CD14-positive monocyte (primary cell): Measurements from ENCODE around the gene DPP6. TPM values are rescaled to one million over a fixed set of nuclear protein-coding genes. Genes with fewer than 3 reads are reported as not detected.

ENCODE experiments used
- DNase-seq, 3 donors: peaks; one replicate each; pipeline ENCODE4 v3.0.0-alpha.2; 2011 to 2022
- H2AFZ ChIP-seq: 2 replicates; pipeline ENCODE4 v1.6.0; 2012; ENCODE audit warnings: mild to moderate bottlenecking, low read depth, low read length, inconsistent platforms; ENCODE audit not compliant: insufficient read depth, poor library complexity, severe bottlenecking
- H3K27ac ChIP-seq, 2 donors: 1 replicate in 1 of 2; 2 replicates in 1 of 2; pipeline ENCODE4 v1.5.1; 2012 to 2013; ENCODE audit warnings: low read length in 2 of 2, control low read depth in 1 of 2, inconsistent platforms in 1 of 2, low read depth in 1 of 2, mild to moderate bottlenecking in 1 of 2
- H3K27me3 ChIP-seq, 2 donors: one replicate each; pipeline versions ENCODE4 v1.6.0 to v1.6.1; 2011 to 2013; ENCODE audit warnings: low read length in 2 of 2; ENCODE audit not compliant: control insufficient read depth in 2 of 2, insufficient read depth in 2 of 2
- H3K36me3 ChIP-seq, 2 donors: replicated peaks in 1 of 2; 1 replicate in 1 of 2; 2 replicates in 1 of 2; pipeline versions ENCODE4 v1.5.1 to v1.6.1; 2012 to 2013; ENCODE audit warnings: low read length in 2 of 2, control low read depth in 1 of 2, inconsistent platforms in 1 of 2, mild to moderate bottlenecking in 1 of 2; ENCODE audit not compliant: insufficient read depth in 2 of 2, control insufficient read depth in 1 of 2
- H3K4me1 ChIP-seq, 2 donors: 1 replicate in 1 of 2; 2 replicates in 1 of 2; pipeline versions ENCODE4 v1.5.1 to v1.6.1; 2012 to 2013; ENCODE audit warnings: low read length in 2 of 2, control low read depth in 1 of 2, inconsistent platforms in 1 of 2, mild to moderate bottlenecking in 1 of 2, moderate library complexity in 1 of 2; ENCODE audit not compliant: insufficient read depth in 2 of 2, control insufficient read depth in 1 of 2
- H3K4me2 ChIP-seq: replicated peaks from 2 replicates; pipeline ENCODE3; 2012; ENCODE audit warnings: low read length, moderate library complexity, mild to moderate bottlenecking; ENCODE audit not compliant: poor library complexity, severe bottlenecking; ENCODE audit errors: extremely low read depth
- H3K4me3 ChIP-seq, 3 experiments: fragments of 200-600 bp in 1 of 3; sonication (generic) in 1 of 3; replicated peaks in 1 of 3; 1 replicate in 2 of 3; 2 replicates in 1 of 3; pipeline ENCODE4 v1.5.1; 2011 to 2013; ENCODE audit warnings: low read length in 3 of 3, mild to moderate bottlenecking in 3 of 3, control low read depth in 2 of 3, low read depth in 2 of 3, inconsistent platforms in 1 of 3, moderate library complexity in 1 of 3
- H3K79me2 ChIP-seq: 2 replicates; pipeline ENCODE4 v1.6.0; 2012; ENCODE audit warnings: mild to moderate bottlenecking, control low read depth, inconsistent platforms, low read length, moderate library complexity; ENCODE audit not compliant: insufficient read depth
- H3K9ac ChIP-seq: 2 replicates; pipeline ENCODE4 v1.6.0; 2017; ENCODE audit warnings: low read length, mild to moderate bottlenecking; ENCODE audit not compliant: insufficient read depth, poor library complexity, severe bottlenecking
- H3K9me3 ChIP-seq, 2 donors: replicated peaks in 1 of 2; 1 replicate in 1 of 2; 2 replicates in 1 of 2; pipeline versions ENCODE4 v1.5.1 to v1.6.1; 2012 to 2013; ENCODE audit warnings: low read length in 2 of 2, control low read depth in 1 of 2; ENCODE audit not compliant: control insufficient read depth in 1 of 2, insufficient read depth in 1 of 2
- H4K20me1 ChIP-seq: 2 replicates; pipeline ENCODE4 v1.6.0; 2012; ENCODE audit warnings: mild to moderate bottlenecking, low read length, control low read depth, moderate library complexity; ENCODE audit not compliant: insufficient read depth
- H3K27ac Mint-ChIP-seq, 7 donors: one replicate each; pipeline ENCODE4 v1.8.0; 2020; ENCODE audit warnings: mild to moderate bottlenecking in 7 of 7, mixed read lengths in 7 of 7, moderate library complexity in 6 of 7, inconsistent platforms in 2 of 7
- H3K27me3 Mint-ChIP-seq, 3 donors: one replicate each; pipeline ENCODE4 v1.8.0; 2021 to 2022; ENCODE audit warnings: low read depth in 3 of 3, mild to moderate bottlenecking in 3 of 3, mixed read lengths in 3 of 3, moderate library complexity in 3 of 3, inconsistent platforms in 1 of 3
- H3K36me3 Mint-ChIP-seq, 2 donors: one replicate each; pipeline ENCODE4 v1.8.0; 2020; ENCODE audit warnings: mixed read lengths in 2 of 2, inconsistent platforms in 1 of 2, mild to moderate bottlenecking in 1 of 2
- H3K4me1 Mint-ChIP-seq: one replicate; pipeline ENCODE4 v1.8.0; 2020; ENCODE audit warnings: mild to moderate bottlenecking, mixed read lengths
- H3K4me3 Mint-ChIP-seq, 2 donors: one replicate each; pipeline ENCODE4 v1.8.0; 2020; ENCODE audit warnings: mild to moderate bottlenecking in 2 of 2, mixed read lengths in 2 of 2, moderate library complexity in 1 of 2
- H3K9me3 Mint-ChIP-seq, 7 donors: one replicate each; pipeline ENCODE4 v1.8.0; 2020 to 2022; ENCODE audit warnings: mixed read lengths in 7 of 7, mild to moderate bottlenecking in 6 of 7, moderate library complexity in 6 of 7, inconsistent platforms in 2 of 7
- CTCF ChIP-seq: fragments of 200-600 bp; IDR thresholded peaks from one replicate; pipeline ENCODE4 v1.8.0; 2022; ENCODE audit warnings: antibody characterized with exemption, mild to moderate bottlenecking
- WGBS: methylation state at CpG from one replicate; pipeline ENCODE4 v1.1.5; 2013; ENCODE audit warnings: missing lambda C conversion rate; ENCODE audit not compliant: insufficient coverage; 5-methylcytosine and 5-hydroxymethylcytosine counted together
- intact Hi-C, 2 donors: fragments of 100-400 bp; cut with micrococcal nuclease; formaldehyde crosslinking; loops; one replicate each; pipeline versions ENCODE4 v1.15.0 to v1.15.1; 2023
- polyA plus RNA-seq, 3 donors: library from polyadenylated mRNA; depleted of rRNA in 1 of 3; unstranded in 2 of 3; stranded (reverse) in 1 of 3; fragments of 300-500 nt in 2 of 3; fragments of >200 nt in 1 of 3; fragmentation: Illumina TruSeq in 2 of 3; gene quantifications; 1 replicate in 2 of 3; 2 replicates in 1 of 3; pipeline ENCODE4 v1.2.3, GENCODE V29; 2012 to 2021

The DPP6 gene
- polyA plus RNA-seq, 3 donors, result not detected

- no peaks in the 10 kb centered on the region for H4K20me1 ChIP-seq
- no peaks in the 10 kb centered on the region for H3K36me3 Mint-ChIP-seq
- H3K27me3 Mint-ChIP-seq, result peaks cover 14 to 24% (median 19%) of the 10 kb centered on the region in 3 donors
- peaks cover 0 to 5% of the 10 kb centered on the region in 2 donors for H3K27me3 ChIP-seq
- no peak overlapping the region for H3K27ac ChIP-seq
- intact Hi-C loops, result no loop called here
- H3K79me2 ChIP-seq, result no peaks in the 10 kb centered on the region
- no peaks in the 10 kb centered on the region for H3K4me1 ChIP-seq
- H3K36me3 ChIP-seq, result no peaks in the 10 kb centered on the region
- no peaks in the 10 kb centered on the region for H3K9me3 ChIP-seq
- 92% methylated on average over 15 of the region's 20 CpGs for WGBS
- H2AFZ ChIP-seq, result no peak overlapping the region
- no peak overlapping the region for H3K4me3 ChIP-seq
- H3K27ac Mint-ChIP-seq, result no peak overlapping the region
- H3K9me3 Mint-ChIP-seq, result peaks cover 0 to 10% (median 3%) of the 10 kb centered on the region in 7 donors
- no peak for TF ChIP-seq CTCF
- H3K4me1 Mint-ChIP-seq, result no peaks in the 10 kb centered on the region
- H3K4me3 Mint-ChIP-seq, result no peak overlapping the region
- no peak overlapping the region for H3K4me2 ChIP-seq
- no peak overlapping the region for H3K9ac ChIP-seq
- no peak for DNase-seq
Measured at GRCh38 chr7:154871928-154872750, 819.9 kb downstream of the DPP6 start.

DNA sequence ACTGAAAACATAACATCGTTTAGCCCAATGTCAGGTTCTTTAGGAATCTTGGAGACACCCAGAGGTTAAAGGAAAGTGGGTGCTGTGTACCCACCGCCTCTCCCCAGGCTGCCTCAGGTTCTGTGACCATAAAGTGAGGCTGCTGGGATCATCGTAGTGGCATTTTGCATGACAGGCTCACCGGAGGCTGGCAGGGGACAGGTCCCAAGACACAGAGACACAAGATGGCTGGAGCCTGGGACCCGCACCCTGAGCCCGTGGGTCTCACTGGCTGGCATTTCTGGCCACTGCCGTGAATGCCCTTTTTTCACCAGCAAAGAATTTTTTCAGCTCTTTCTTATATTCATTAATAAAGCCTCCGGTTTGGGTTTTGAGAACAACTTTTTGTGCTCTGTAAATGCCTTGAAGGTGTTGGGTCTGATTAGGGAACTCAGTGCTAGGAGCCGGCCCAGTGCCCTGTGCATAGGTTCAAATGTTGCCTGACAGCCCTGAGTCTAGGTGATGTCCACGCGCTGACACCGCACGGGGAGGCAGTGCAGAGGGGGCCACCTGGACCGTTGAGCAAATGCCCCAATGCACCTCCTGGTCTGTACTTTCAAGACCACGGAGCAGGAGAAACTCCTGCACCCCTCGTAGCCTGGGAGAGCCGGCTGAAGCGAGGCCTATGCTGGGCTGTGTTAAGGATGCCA lies 820.8 kb downstream of the DPP6 start:
- H3K27me3 Mint-ChIP-seq, result peaks cover 9 to 24% (median 18%) of the 10 kb centered on the region in 3 donors
- Histone ChIP-seq H3K79me2 (no peaks in the 10 kb centered on the region), H3K27ac (no peak overlapping the region), H3K27me3 (peaks cover 0 to 5% of the 10 kb centered on the region in 2 donors), H3K4me1 (no peaks in the 10 kb centered on the region), H3K4me3 (no peak overlapping the region), H3K36me3 (no peaks in the 10 kb centered on the region), H3K9me3 (no peaks in the 10 kb centered on the region), H2AFZ (no peak overlapping the region), H3K4me2 (no peak overlapping the region), H4K20me1 (no peaks in the 10 kb centered on the region), H3K9ac (no peak overlapping the region)
- TF ChIP-seq CTCF, result no peak
- 82% methylated on average over 17 of the region's 18 CpGs for WGBS
- DNase-seq, result no peak
- no peaks in the 10 kb centered on the region for H3K4me1 Mint-ChIP-seq
- H3K9me3 Mint-ChIP-seq, result peaks cover 0 to 10% (median 3%) of the 10 kb centered on the region in 7 donors
- intact Hi-C loops, result no loop called here
- H3K36me3 Mint-ChIP-seq, result no peaks in the 10 kb centered on the region
- H3K4me3 Mint-ChIP-seq, result no peak overlapping the region
- H3K27ac Mint-ChIP-seq, result peak overlapping the region in 1 of 7 donors; percentile 32
